Thyroid gland (tissue), 4 donors: Measurements from ENCODE around the gene MPEG1.

Experiments used
- POLR2A ChIP-seq, 2 donors: fragments of 450-650 bp; IDR thresholded peaks; one replicate each; pipeline ENCODE4 v1.6.1; 2017; ENCODE audit warnings: antibody characterized with exemption in 2 of 2, mild to moderate bottlenecking in 2 of 2, moderate library complexity in 1 of 2
- TF ChIP-seq, protein P1 (sequence below), 6 experiments: fragments of 200-600 bp in 3 of 6; fragments of 450-650 bp in 3 of 6; sonication (generic) in 3 of 6; IDR thresholded peaks; one replicate each; pipeline ENCODE4 v1.5.1; 2016 to 2019; ENCODE audit warnings: antibody characterized with exemption in 6 of 6, mild to moderate bottlenecking in 2 of 6, inconsistent platforms in 1 of 6, moderate library complexity in 1 of 6

GRCh38 chr11:59174664-59175033 is 38.1 kb downstream of the MPEG1 start:
- TF ChIP-seq, protein P1, sequence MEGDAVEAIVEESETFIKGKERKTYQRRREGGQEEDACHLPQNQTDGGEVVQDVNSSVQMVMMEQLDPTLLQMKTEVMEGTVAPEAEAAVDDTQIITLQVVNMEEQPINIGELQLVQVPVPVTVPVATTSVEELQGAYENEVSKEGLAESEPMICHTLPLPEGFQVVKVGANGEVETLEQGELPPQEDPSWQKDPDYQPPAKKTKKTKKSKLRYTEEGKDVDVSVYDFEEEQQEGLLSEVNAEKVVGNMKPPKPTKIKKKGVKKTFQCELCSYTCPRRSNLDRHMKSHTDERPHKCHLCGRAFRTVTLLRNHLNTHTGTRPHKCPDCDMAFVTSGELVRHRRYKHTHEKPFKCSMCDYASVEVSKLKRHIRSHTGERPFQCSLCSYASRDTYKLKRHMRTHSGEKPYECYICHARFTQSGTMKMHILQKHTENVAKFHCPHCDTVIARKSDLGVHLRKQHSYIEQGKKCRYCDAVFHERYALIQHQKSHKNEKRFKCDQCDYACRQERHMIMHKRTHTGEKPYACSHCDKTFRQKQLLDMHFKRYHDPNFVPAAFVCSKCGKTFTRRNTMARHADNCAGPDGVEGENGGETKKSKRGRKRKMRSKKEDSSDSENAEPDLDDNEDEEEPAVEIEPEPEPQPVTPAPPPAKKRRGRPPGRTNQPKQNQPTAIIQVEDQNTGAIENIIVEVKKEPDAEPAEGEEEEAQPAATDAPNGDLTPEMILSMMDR (IDR thresholded peaks at IDR 0.05): no peak
- no peak for TF ChIP-seq POLR2A (IDR thresholded peaks at IDR 0.05)
